Neural cell (in vitro differentiated cells): ENCODE results near the gene NOC3L. TPM values are rescaled to one million over a fixed set of nuclear protein-coding genes. Genes with fewer than 3 reads are reported as not detected.

Source experiments
- H2AFZ ChIP-seq: fragments of 200-600, 300-800 bp; sonication (generic), shearing (Covaris generic); 2 replicates; pipeline ENCODE4 v1.6.0; 2014; ENCODE audit warnings: low read depth, mild to moderate bottlenecking, antibody characterized with exemption, low read length, moderate library complexity
- H3F3A ChIP-seq: fragments of 200-600 bp; shearing (Covaris generic); 2 replicates; pipeline ENCODE4 v1.6.1; 2016; ENCODE audit warnings: mild to moderate bottlenecking, moderate library complexity, mixed read lengths, antibody characterized with exemption, low read length; ENCODE audit not compliant: insufficient read depth, poor library complexity, severe bottlenecking
- H3K27ac ChIP-seq: fragments of 200-600, 300-800 bp; sonication (generic), shearing (Covaris generic); 2 replicates; pipeline ENCODE4 v1.5.1; 2014; ENCODE audit warnings: mild to moderate bottlenecking, low read length, moderate library complexity
- H3K27me3 ChIP-seq: fragments of 300-800, 200-600 bp; sonication (generic), shearing (Covaris generic); 2 replicates; pipeline ENCODE4 v1.6.0; 2014; ENCODE audit warnings: mild to moderate bottlenecking, low read depth, low read length, moderate library complexity; ENCODE audit not compliant: insufficient read depth
- H3K36me3 ChIP-seq: fragments of 300-800, 200-600 bp; sonication (generic), shearing (Covaris generic); 2 replicates; pipeline ENCODE4 v1.5.1; 2014; ENCODE audit warnings: mild to moderate bottlenecking, antibody characterized with exemption, low read length, moderate library complexity; ENCODE audit not compliant: insufficient read depth
- H3K4me2 ChIP-seq: fragments of 300-800, 200-600 bp; sonication (generic), shearing (Covaris generic); 2 replicates; pipeline ENCODE4 v1.6.0; 2014; ENCODE audit warnings: mild to moderate bottlenecking, low read length
- H3K4me3 ChIP-seq: fragments of 300-800, 200-600 bp; sonication (generic), shearing (Covaris generic); 2 replicates; pipeline ENCODE4 v1.5.1; 2014; ENCODE audit warnings: mild to moderate bottlenecking, low read length, moderate library complexity
- H3K79me2 ChIP-seq: fragments of 200-600 bp; shearing (Covaris generic); replicated peaks from 2 replicates; pipeline ENCODE4 v1.6.0; 2014; ENCODE audit warnings: mild to moderate bottlenecking, low read length, moderate library complexity; ENCODE audit not compliant: insufficient read depth
- H3K9ac ChIP-seq: fragments of 300-800, 200-600 bp; sonication (generic), shearing (Covaris generic); 2 replicates; pipeline ENCODE4 v1.6.1; 2016; ENCODE audit warnings: mild to moderate bottlenecking, low read length, mixed read lengths
- H3K9me2 ChIP-seq: fragments of 200-600 bp; shearing (Covaris generic); 2 replicates; pipeline ENCODE4 v1.6.1; 2016; ENCODE audit warnings: mild to moderate bottlenecking, low read length, mixed read lengths; ENCODE audit not compliant: insufficient read depth
- H3K9me3 ChIP-seq: fragments of 200-600, 300-800 bp; sonication (generic), shearing (Covaris generic); 2 replicates; pipeline ENCODE4 v1.6.1; 2016; ENCODE audit warnings: mild to moderate bottlenecking, mixed run types, low read length, moderate library complexity, mixed read lengths
- H4K20me1 ChIP-seq: fragments of 200-600 bp; shearing (Covaris generic); 2 replicates; pipeline ENCODE4 v1.6.1; 2016; ENCODE audit warnings: mild to moderate bottlenecking, mixed run types; ENCODE audit not compliant: insufficient read depth
- CTCF ChIP-seq: fragments of 450-650 bp; IDR thresholded peaks from 2 replicates; pipeline ENCODE4 v1.5.1; 2014; ENCODE audit warnings: antibody characterized with exemption, mild to moderate bottlenecking, moderate library complexity; ENCODE audit not compliant: poor library complexity, severe bottlenecking
- EP300 ChIP-seq: fragments of 450-650 bp; conservative IDR thresholded peaks from 2 replicates; pipeline ENCODE4 v1.6.1; 2014; ENCODE audit warnings: antibody characterized with exemption, mild to moderate bottlenecking, moderate library complexity; ENCODE audit not compliant: poor library complexity, severe bottlenecking
- EZH2 ChIP-seq: fragments of 200-600, 300-800 bp; shearing (Covaris generic), sonication (generic); IDR thresholded peaks from 2 replicates; pipeline ENCODE4 v1.6.1; 2014; ENCODE audit warnings: antibody characterized with exemption, low read length, borderline replicate concordance, mild to moderate bottlenecking; ENCODE audit not compliant: insufficient read depth, poor library complexity, severe bottlenecking
- MXI1 ChIP-seq: fragments of 450-650 bp; conservative IDR thresholded peaks from 2 replicates; pipeline ENCODE4 v1.6.1; 2014; ENCODE audit warnings: antibody characterized with exemption, mild to moderate bottlenecking; ENCODE audit not compliant: poor library complexity, severe bottlenecking
- POLR2AphosphoS5 ChIP-seq: IDR thresholded peaks from 2 replicates; pipeline ENCODE4 v1.6.1; 2012
- RAD21 ChIP-seq: fragments of 450-650 bp; conservative IDR thresholded peaks from 2 replicates; pipeline ENCODE4 v1.6.1; 2014; ENCODE audit warnings: antibody characterized with exemption, mild to moderate bottlenecking, moderate library complexity
- SMC3 ChIP-seq: fragments of 450-650 bp; conservative IDR thresholded peaks from 2 replicates; pipeline ENCODE4 v1.6.1; 2014; ENCODE audit warnings: antibody characterized with exemption, mild to moderate bottlenecking, moderate library complexity; ENCODE audit not compliant: poor library complexity
- TAF1 ChIP-seq: IDR thresholded peaks from 2 replicates; pipeline ENCODE4 v1.6.1; 2012; ENCODE audit warnings: low read depth
- polyA plus RNA-seq: library from polyadenylated mRNA; depleted of rRNA; stranded (reverse); fragments of >200 nt; gene quantifications from 2 replicates; pipeline ENCODE4 v1.2.3, GENCODE V29; 2014
- TF ChIP-seq, protein P1 (sequence below): IDR thresholded peaks from 2 replicates; pipeline ENCODE4 v1.6.1; 2012; ENCODE audit warnings: borderline replicate concordance

The NOC3L gene
- polyA plus RNA-seq, 1 donor from 2014 or later = 8.3 TPM

DNA sequence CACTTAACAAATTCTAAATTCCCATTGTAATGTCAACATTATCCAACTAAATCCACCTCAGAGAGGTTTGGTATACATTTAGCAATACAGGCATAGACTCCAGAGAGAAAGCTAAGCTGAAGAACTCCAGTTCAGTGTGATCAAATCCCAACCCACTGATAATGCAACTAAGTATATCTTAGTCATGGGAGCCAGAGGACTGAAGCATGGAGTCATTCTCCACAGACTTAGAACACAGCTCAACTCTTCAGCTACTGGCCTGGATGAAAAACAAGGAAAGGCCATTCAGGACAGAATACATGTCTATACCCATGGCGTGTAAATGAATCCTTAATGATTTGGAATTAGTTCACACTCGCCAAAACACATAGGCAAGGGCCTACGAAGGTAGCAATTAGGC is 27.9 kb downstream of the NOC3L start:
- Histone ChIP-seq H3K9me3 (no peaks in the 10 kb centered on the region), H3K27ac (no peak overlapping the region), H3K9me2 (no peaks in the 10 kb centered on the region), H3K4me2 (no peak overlapping the region), H3K79me2 (no peaks in the 10 kb centered on the region), H3K27me3 (no peaks in the 10 kb centered on the region), H3F3A (no peaks in the 10 kb centered on the region), H2AFZ (no peak overlapping the region), H3K4me3 (no peak overlapping the region), H4K20me1 (no peaks in the 10 kb centered on the region), H3K36me3 (peaks cover 5% of the 10 kb centered on the region), H3K9ac (no peak overlapping the region)
- TF ChIP-seq SMC3 (no peak), MXI1 (no peak), CTCF (no peak), RAD21 (no peak), EP300 (no peak), TAF1 (no peak), POLR2AphosphoS5 (no peak), EZH2 (no peak)
- TF ChIP-seq, protein P1, sequence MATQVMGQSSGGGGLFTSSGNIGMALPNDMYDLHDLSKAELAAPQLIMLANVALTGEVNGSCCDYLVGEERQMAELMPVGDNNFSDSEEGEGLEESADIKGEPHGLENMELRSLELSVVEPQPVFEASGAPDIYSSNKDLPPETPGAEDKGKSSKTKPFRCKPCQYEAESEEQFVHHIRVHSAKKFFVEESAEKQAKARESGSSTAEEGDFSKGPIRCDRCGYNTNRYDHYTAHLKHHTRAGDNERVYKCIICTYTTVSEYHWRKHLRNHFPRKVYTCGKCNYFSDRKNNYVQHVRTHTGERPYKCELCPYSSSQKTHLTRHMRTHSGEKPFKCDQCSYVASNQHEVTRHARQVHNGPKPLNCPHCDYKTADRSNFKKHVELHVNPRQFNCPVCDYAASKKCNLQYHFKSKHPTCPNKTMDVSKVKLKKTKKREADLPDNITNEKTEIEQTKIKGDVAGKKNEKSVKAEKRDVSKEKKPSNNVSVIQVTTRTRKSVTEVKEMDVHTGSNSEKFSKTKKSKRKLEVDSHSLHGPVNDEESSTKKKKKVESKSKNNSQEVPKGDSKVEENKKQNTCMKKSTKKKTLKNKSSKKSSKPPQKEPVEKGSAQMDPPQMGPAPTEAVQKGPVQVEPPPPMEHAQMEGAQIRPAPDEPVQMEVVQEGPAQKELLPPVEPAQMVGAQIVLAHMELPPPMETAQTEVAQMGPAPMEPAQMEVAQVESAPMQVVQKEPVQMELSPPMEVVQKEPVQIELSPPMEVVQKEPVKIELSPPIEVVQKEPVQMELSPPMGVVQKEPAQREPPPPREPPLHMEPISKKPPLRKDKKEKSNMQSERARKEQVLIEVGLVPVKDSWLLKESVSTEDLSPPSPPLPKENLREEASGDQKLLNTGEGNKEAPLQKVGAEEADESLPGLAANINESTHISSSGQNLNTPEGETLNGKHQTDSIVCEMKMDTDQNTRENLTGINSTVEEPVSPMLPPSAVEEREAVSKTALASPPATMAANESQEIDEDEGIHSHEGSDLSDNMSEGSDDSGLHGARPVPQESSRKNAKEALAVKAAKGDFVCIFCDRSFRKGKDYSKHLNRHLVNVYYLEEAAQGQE = no peak

- no peak overlapping the region for H3K27ac ChIP-seq
- no peaks in the 10 kb centered on the region for H3K79me2 ChIP-seq
- H4K20me1 ChIP-seq = no peaks in the 10 kb centered on the region
- no peaks in the 10 kb centered on the region for H3K27me3 ChIP-seq
- H3K4me3 ChIP-seq = no peak overlapping the region
- H3K9me3 ChIP-seq = no peaks in the 10 kb centered on the region
- H3F3A ChIP-seq = no peaks in the 10 kb centered on the region
- no peaks in the 10 kb centered on the region for H3K9me2 ChIP-seq
- peaks cover 5% of the 10 kb centered on the region for H3K36me3 ChIP-seq
- no peak overlapping the region for H3K9ac ChIP-seq
- H3K4me2 ChIP-seq = no peak overlapping the region
- H2AFZ ChIP-seq = no peak overlapping the region
- no peak for TF ChIP-seq EP300
Observed at GRCh38 chr10:94333051-94333450, 29.7 kb downstream of the NOC3L start.

GRCh38 chr10:94328613-94329012 is 34.1 kb downstream of the NOC3L start:
- no peaks in the 10 kb centered on the region for H3K79me2 ChIP-seq
- H3K36me3 ChIP-seq = no peaks in the 10 kb centered on the region
- no peaks in the 10 kb centered on the region for H3K9me3 ChIP-seq

More at GRCh38 chr10:94328613-94329012, 34.1 kb downstream of the NOC3L start:
- H3K9me2 ChIP-seq = no peaks in the 10 kb centered on the region
- no peak overlapping the region for H3K4me3 ChIP-seq
- H3K4me2 ChIP-seq = no peak overlapping the region
- no peak overlapping the region for H3K9ac ChIP-seq
- TF ChIP-seq SMC3 = no peak
- no peak for TF ChIP-seq EZH2
- TF ChIP-seq MXI1 = no peak
- TF ChIP-seq RAD21 = no peak
- TF ChIP-seq POLR2AphosphoS5 = no peak
- TF ChIP-seq TAF1 = no peak
- TF ChIP-seq EP300 = no peak
- no peak for TF ChIP-seq CTCF
- TF ChIP-seq, protein P1 = no peak
- H3K27ac ChIP-seq = no peak overlapping the region
- H3K27me3 ChIP-seq = no peaks in the 10 kb centered on the region
- no peaks in the 10 kb centered on the region for H3F3A ChIP-seq
- H4K20me1 ChIP-seq = no peaks in the 10 kb centered on the region
- H2AFZ ChIP-seq = no peak overlapping the region
